GM23248 (cell line): ENCODE results near the gene TASL.

ENCODE experiments used
- EZH2 ChIP-seq: fragments of 200-600 bp; sonication (generic); IDR thresholded peaks from 2 replicates; pipeline ENCODE4 v1.6.1; 2018; ENCODE audit warnings: antibody characterized with exemption, mild to moderate bottlenecking; ENCODE audit not compliant: insufficient read depth, poor library complexity, severe bottlenecking
- EZH2phosphoT487 ChIP-seq: fragments of 200-600 bp; sonication (generic); IDR thresholded peaks from 2 replicates; pipeline ENCODE4 v1.6.1; 2018; ENCODE audit warnings: antibody characterized with exemption, moderate library complexity, mild to moderate bottlenecking, low read depth; ENCODE audit not compliant: insufficient read depth

DNA sequence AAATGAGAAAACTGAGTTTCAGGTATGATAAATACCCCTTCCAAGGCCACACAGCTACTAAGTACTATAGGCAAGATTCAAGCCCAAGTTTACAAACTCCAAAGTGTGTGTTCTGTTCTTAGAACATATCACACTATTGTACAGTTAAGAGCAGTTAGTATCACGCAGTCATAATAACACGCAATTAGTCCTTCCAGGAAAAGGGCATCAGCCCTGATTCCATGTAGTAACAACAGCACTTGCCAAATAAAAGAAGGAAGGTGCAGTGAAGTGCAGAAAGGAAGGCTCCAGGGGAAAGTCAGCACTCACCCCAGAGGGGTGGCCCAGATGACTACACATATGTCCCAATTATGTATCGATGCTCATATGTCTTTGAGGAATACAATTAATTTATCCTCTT, 4.4 kb downstream of the TASL start:
- TF ChIP-seq EZH2phosphoT487, result no peak
- no peak for TF ChIP-seq EZH2
